Activated CD4-positive, alpha-beta T cell treated with anti-CD3 and anti-CD28 coated beads, Interleukin-2, Interleukin-6, amounts not matched to agents 100 ng/mL and 50 ng/mL, durations not matched to agents 16 hours and 8 hours (primary cell): ENCODE results near the gene TTLL3.
"Not testable (repeated sequence)": the region's sequence is repeated elsewhere in the genome, so short reads cannot be mapped to it uniquely, and the experiment has no call there.

Source experiments
- DNase-seq: peaks from one replicate; pipeline ENCODE4 v3.0.0-alpha.2; 2020

TTLL3 gene, protein sequence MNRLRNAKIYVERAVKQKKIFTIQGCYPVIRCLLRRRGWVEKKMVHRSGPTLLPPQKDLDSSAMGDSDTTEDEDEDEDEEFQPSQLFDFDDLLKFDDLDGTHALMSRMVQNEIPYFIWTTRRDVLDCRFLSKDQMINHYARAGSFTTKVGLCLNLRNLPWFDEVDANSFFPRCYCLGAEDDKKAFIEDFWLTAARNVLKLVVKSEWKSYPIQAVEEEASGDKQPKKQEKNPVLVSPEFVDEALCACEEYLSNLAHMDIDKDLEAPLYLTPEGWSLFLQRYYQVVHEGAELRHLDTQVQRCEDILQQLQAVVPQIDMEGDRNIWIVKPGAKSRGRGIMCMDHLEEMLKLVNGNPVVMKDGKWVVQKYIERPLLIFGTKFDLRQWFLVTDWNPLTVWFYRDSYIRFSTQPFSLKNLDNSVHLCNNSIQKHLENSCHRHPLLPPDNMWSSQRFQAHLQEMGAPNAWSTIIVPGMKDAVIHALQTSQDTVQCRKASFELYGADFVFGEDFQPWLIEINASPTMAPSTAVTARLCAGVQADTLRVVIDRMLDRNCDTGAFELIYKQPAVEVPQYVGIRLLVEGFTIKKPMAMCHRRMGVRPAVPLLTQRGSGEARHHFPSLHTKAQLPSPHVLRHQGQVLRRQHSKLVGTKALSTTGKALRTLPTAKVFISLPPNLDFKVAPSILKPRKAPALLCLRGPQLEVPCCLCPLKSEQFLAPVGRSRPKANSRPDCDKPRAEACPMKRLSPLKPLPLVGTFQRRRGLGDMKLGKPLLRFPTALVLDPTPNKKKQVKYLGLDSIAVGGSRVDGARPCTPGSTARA

DNA sequence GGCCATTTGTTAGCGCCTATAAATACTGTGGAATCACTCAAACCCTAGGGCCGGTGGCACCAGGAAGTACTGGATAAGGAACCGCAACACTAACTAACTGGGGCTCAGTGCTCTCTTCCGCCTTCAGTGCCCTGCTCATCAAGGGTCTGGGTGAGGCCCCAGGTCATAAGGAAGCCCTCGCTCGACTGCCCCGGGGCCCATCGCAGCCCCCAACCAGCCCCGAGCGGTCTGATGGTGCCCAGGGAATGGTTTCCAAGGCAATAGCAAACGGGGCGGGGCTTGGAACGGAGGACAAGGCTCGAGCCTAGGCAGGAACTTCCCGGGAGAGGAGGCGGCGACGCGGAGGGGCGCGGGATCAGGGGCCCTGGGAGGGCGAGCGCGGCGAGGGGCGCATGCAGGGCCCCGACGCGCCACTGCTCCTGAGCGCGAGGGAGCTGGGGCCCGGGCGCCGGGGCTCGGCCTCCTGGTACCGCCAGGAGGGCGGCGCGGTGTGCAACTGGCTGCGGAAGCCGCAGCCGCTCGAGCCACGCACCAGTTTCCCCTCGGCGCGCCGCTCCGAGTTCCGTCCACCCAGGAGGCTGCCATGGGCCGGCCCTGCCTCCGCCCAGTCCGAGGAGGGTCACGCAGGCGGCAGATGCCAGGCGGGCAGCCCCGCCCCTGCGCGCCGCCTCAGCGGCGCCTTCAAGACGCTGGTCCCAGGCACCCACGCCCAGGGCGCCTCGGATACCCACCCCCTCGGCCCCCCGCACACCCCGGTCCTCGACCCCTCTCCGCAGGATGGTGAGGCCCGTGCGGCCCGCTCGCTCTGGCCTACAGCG, at the start of gene TTLL3:
TTLL3 (plus strand) TSS at position 648 of the 818 bp plus-strand sequence. CDS start 400 bp downstream, outside the sequence.
- DNase-seq = peak; percentile 48

DNA sequence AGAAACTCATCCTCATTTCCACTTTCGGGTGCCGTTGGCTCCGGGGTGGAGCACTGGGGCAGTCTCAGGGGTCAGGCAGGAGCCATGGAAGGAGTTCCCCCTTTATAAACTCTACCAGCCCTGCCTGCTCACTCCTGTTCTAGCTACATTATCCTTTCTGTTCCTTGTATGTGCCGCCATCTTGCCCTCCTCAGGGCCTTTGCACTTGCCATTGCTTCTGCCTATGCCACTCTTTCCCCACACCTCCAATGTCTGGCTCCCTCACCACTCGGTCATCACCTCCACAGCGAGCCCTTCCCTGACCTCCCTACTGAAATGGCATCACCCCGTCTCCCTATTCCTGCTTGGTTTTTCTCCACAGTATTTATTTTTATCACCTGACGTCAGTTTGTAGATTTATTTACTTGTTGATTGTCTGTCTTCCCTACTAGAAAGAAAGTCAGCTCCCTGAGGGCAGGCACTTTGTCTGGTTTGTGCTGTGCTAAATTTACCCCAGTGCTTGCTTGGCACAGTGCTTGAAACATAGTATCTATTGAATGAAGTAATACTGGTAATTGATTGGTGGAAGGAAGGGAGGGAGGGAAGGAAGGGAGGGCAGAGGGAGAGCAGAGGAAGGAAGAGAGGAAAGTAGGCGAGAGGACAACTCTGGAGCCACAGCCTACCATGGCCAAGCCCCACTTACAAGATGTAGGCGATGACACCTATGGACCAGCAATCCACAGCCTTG, 49.1 kb upstream of the TTLL3 start:
- no peak for DNase-seq

DNA sequence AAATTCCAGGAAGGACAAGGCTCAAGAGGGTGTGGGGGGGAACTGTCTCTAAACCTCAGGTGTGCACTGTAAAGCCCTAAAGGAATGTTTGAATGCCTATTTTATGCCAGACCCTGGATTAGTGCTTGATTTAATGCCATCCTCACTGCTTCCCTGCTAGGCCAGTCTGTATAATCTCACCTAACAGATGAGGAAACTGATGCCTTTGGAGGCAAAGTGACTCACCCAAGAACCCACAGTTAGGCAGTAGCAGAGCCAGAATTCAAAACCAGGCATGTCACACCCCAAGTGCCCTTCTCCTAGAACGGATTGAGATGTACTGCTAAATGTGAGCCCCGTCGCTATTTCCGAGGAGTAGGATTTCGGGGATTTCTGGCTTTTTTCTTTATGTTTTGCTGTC, 48.1 kb upstream of the TTLL3 start:
- no peak for DNase-seq

DNA sequence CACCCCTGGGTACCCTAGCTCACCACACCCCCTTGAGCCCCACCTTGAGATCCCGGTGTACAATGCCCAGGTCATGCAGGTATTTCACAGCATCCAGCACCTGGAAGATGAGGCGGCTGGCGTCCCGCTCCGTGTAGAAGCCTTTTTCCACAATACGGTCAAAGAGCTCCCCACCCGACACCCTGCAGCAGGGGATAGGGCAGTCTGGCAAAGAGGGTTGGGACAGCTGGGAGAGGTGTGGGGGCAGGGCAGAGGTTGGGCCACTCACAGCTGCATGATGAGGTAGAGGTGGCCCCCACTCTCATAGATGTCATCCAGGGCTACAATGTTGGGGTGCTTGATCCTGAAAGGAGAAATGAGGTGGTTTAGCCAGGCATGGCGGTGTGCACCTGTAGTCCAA, 47.2 kb upstream of the TTLL3 start:
- DNase-seq = no peak

DNA sequence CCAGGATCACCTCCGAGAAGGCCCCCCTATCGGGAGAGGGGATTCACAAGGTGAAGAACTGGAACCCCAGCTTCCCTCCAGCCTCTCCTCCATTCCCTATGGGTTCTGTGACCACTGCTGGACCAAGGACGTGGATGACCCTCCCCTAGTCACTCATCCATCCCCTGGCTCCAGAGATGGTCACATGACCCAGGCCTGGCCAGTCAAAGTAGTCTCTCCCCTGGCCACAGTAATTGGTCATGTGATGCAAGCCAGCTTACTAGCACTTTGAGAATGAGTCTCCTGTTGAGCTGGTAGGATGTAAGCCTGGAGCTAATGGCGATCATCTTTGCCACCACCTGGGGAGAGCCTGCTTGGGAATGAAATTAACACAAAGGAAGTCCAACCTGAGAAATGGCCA, 44.2 kb upstream of the TTLL3 start:
- no peak for DNase-seq

DNA sequence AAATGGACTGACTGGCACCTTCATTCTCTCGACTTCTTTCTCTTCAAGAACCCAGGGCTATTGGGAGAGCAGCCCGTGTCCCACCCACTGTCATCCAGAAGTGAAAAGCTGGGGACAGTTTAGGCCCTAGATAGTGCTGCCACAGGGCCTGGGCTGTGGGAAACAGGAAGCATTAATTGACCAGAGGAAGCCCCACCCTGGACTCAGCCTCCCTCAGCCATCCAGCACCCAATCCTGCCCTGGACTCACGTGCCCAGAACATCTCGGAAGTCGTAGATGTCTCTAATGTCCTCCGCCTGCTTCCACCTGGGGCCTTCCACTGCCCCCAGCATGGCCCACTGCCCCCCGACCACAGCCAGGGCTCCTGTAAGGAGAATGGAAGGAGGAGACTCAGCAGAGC, 42.6 kb upstream of the TTLL3 start:
- DNase-seq = no peak

DNA sequence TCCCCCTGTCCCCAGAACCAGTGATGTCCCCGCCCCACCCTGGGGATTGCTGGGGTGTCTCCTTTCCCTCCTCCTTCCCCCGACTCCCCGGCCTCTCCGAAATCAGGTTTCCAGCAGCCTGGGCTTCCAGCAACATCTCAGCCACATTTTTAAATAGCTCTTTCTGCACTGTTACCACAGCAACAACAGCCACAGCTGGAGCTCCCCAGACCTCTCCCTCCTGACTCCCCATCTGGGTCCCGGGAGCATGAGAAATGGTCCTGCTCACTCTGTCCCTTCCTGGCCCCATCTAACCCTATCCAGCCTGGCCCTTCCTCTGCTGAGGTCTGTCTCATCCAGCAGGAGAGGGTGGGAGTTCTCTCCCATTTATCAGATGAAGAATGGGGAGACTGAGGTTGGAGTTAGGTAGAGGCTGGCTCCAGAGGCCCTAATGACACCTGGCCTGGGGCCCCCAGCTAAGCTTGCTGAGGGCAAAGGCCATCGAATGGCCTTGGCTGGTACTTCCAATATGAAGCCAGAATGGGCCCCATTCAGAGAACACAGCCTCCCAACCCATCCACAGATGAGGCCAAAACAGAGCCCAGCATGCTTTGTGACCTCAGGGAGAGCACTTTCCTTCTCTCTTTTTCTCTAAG, 41.8 kb upstream of the TTLL3 start:
- no peak for DNase-seq

DNA sequence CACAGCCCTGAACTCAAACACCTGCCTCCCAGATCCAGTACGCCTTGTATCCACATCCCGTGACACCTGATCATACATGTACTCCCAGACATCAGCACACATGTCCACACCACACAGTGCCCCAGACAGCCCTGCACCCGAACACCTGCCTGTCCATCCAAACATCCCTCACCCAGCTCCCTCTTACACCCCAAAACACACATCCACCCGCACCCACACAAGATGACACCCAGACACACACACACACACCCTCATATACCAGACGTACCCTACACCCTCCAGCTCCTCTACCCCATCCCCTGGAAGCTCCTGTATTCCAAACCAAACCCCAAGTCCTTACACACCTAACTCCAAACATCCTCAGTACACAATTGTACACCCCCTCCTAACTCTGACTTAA, 41.0 kb upstream of the TTLL3 start:
- DNase-seq = no peak

DNA sequence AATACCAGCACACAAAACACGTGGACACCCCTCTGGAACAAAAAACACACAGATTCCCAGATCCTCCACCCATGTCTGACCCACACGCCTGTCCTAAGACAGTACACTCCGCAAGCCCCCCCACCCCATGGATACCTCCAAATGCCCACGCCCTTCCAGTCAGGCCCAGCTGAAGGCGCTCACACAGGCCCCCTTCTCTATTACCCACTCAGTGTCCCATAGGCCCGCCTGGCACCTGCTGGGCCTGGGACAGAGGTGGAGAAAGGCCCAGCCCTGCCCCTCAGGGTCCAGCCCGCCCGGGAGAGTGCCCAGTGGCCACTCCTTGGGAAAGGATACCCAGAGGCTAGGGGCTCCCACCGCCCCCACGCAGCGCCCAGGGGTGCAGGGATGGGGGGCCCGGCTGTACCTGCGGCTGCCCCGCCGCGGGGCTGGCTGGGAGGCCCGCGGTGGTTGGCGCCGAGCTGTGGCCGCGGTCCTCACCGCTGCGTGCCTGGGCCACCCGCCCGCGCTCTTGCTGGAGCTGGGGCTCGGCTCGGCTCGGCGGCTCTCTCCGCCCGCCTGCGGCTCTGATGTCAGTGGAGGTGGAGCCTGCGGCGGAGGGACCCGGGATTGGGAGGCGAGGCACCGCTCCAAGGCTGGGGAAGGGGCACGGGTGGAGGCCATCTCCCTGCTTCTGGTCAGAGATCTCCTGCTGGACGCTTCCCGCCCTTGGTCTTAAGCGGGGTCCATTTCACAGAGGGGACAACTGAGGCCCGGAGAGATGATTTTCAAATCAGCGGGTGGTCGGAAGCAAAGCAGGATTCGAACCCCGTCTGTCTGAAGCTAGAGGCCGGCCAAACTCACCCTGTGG, 40.4 kb upstream of the TTLL3 start, which contains the start of gene CAMK1:
CAMK1 (minus strand) TSS at position 522 of the 850 bp plus-strand sequence. CDS start 2,198 bp downstream, outside the sequence.
- DNase-seq = peak; percentile 77

DNA sequence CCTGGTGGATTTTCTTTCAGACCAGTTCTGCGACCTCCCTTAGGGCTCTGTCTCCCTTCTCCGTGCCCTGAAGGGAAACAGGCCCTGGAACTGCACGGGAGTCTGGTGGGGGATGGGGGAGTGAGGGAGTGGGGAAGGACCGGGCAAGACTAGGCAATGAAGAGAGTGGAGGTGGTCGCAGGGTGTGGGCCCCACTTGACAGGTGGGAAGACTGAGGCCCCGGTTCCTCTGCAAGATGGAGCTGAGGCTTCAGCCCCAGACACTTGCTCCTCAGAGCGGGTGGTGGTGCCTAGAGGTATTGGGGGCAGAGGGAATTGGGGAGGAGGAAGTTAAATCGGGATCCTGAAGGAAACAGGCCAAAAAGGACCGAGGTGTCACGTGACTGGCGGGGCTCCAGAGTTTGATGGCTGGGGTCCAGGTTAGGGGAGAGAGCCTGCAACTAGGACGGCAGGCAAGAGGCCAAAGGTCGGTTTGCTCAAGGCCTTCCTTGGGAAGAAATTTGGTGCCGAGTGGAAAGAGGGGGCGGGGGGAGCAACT, 39.7 kb upstream of the TTLL3 start:
- no peak for DNase-seq

DNA sequence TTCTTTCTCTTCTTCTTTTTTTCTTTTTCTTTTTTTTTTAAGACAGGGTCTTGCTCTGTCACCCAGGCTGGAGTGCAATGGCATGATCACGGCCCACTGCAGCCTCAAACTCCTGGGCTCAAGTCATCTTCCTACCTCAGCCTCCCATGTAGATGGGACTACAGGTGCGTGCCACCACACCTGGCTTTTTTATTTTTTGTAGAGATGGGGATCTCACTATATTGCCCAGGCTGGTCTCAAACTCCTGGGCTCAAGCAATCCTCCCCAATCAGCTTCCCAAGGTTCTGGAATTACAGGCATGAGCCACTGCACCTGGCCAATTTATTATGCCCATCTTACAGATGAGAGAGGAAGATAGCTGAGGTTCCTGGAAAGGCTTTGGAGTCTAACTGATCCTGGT, 39.1 kb upstream of the TTLL3 start:
- DNase-seq = not testable (repeated sequence)

DNA sequence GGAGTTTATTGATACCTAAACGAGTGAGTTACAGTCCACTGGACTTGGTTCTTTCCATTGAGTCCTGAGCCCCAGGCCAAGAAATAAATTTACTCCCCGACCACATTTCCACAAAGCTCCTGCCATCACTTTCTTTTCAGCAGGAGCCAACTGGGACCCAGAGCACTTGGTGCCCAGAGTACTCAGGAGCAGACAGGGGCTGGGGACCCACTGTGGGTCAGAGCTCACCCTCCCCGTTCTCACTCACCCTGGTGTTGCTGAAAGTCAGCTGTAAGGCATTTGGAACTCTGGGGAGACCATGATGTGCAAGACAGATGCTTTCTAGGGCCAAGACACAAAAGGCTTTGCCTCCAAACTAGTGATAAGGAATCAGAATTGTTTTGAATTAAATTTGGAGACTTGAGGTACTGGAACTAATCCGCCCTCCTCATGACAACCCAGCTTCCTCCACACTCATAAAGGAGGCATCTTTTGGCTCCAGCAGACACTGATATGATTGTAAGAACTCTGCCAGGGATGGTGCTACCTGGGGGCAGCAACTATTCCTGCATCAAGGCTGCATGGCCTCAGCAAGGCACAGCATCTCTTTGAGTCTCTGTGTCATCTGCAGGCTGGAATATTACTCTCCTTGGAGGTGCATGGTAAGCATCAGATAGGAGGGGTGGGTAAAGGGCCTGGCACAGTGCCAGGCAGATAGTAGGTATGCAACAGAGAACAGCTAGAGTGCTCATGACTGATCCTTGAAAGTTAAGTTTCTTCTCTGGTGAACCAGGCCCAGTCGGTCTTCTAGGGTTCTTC, 33.0 kb upstream of the TTLL3 start:
- no peak for DNase-seq

DNA sequence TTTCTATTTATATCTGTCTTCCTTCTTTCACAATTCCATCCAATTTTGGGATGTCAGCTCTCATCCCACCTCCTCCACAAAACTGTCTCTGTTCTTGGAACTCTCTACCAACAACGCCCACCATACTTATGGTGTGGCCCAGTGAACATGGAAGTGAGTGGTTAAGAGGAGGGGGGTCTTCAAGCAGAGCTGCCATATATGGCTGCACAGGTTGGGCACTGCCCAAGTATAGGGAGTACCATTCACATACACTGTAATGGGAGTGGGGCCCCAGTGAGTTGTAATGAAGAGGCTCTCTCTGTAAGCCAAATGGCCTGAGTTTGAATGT, 32.4 kb upstream of the TTLL3 start:
- DNase-seq = no peak

DNA sequence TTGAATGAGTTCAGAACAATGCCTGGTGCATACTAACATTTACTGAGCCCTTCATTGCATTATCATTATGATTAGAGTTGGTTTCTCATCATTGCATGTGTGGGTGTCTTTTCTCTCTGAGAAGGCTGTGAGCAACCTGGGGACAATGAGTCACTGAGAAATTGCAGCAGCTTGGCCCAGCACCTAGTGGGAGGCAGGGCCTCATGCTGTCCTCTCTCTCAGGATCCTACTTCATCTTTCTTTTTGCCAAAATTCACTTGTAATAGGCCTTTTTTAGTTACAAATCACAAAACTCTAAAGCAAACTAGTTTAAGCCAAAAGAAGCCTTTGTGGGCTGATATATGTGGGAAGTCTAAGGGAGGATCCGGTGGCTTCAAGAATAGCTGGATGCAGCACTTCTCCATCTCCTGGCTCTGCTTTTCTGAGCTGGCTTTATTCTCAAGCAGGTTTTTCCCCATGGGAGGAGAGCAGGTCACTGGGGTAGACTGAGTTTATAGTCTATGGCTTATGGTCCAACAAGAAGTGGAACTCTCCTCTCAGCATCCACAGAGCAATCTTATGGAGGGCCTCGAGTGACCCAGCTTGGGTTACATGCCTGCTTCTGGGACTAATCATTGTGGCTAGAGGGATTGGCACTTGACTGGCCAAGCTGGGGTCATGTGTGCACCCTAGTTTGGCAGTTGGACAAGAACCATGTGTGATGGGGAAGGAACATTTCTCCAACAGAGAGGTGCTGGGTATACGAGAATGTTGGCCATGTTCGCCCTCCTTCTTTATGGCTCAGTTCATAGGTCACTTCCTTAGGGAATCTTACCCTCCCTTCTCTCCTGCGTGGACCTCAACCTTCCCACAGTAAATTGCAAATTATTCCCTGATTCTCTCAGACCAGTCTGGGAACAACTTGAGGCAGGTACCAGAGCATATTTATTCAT, 31.7 kb upstream of the TTLL3 start:
- DNase-seq = peak; percentile 73

DNA sequence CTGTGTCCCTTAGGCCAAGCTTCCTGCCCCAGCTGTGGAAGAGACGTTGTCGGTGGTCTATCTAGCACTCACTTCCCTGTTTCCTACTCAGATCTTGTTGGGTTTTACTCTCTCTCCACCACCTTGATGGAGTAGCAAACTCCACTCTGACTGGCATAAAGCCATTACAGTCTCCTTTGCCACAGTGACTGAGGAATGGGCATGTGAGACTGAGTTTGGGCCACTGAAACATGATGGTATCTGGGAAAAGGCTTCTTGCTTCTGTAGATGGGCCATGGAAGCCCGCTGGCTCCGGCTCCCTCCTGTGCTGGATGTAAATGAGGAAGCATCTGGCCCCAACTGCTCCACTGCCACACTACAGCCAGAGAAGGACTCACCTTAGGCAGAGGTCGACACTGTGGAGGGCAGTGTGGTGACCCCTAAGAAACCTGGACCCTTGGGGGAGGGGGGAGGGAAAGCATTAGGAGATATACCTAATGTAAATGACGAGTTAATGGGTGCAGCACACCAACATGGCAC, 30.9 kb upstream of the TTLL3 start:
- DNase-seq = no peak

DNA sequence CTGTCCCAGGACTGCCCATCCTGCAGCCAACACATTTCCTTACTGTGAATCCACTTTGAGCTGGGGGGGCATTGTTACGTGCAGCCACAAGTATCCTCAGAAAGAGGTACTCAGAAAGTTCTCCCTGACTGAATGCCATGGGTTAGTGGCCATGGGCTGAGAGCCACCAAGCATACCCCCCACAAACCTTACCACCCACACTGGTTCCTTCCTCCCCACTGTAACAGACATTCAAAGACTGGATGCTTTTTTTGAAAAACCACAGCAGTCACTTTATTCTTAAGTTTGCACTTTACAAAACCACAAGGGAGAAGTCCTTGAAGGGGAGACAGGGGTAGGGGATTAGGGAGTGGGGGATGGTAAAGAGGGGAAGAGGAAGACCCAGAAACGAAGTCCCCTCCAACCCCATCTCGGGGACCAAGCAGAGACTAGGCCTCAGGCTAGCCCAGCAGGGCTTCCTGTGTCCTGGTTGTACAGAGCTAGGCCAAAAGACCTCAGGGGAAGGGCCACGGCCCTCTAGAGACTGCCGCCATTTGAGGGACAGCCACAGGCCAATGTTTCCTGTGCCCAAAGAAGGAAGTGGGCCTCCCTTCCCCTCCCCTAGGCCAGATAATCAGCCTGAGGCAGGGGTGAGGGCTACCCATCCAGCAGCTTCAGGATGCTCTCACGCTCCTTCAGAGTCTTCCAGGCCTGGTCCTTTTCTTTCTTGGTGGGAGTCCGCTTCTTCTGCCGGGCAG, 30.2 kb upstream of the TTLL3 start:
- peak; percentile 55 for DNase-seq

DNA sequence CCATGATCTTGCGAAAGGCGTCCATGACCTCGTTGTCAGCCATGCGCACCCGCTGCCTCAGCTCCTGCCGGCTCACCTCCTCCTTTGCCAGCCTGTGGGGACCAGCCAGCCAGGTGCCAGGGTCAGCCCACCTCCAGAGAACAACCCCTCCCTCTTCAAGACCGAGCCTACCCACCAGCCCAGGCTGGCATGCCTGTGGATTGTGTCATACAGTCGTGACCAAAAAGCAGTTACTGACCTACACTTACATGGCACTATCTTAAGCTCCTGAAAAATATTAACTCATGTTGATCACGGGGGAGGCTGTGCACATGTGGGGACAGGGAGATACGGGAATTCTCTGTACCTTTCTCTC, 29.6 kb upstream of the TTLL3 start:
- DNase-seq = no peak

DNA sequence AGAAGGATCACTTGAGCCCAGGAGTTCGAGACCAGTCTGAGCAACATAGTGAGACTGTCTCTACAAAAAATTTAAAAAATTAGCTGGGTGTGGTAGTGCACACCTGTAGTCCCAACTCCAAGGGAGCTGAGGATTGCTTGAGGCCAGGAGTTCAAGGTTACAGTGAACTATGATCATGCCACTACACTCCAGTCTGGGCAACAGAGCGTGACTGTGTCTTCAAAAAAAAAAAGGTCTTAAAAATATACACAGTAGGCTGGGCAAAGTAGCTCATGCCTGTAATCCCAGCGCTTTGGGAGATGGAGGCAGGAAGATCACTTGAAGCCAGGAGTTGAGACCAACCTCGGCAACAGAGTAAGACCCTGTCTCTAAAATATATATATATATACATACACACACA, 29.2 kb upstream of the TTLL3 start:
- DNase-seq = no peak
